GM12873 (cell line): ENCODE data around the gene ATG101.

Experiments
- TF ChIP-seq, protein P1 (sequence below): IDR thresholded peaks from 2 replicates; pipeline ENCODE4 v1.5.1; 2012; ENCODE audit warnings: low read depth, mild to moderate bottlenecking, moderate library complexity, low read length, control low read depth; ENCODE audit not compliant: insufficient read depth; ENCODE audit errors: missing control alignments

ATG101 gene

DNA sequence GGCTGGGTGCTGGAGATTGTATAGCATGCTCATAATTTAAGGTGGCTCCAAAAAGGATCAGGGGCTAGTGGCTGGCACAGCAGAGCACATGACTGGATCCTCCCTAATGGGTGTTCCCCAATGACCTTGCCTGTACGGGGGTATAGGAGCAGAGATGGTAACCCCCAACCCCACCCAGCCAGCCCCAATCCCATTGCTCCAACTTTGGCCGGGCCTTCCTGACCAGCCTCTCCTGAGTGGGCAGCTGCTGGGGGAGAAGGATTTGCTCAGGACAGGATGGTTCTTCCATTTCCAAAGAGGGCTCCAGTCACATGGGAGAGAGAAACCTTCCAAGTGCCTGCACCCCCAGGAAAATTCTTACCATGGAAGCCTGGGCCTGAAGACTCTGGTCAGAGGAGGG, 33.9 kb upstream of the ATG101 start:
- TF ChIP-seq, protein P1, sequence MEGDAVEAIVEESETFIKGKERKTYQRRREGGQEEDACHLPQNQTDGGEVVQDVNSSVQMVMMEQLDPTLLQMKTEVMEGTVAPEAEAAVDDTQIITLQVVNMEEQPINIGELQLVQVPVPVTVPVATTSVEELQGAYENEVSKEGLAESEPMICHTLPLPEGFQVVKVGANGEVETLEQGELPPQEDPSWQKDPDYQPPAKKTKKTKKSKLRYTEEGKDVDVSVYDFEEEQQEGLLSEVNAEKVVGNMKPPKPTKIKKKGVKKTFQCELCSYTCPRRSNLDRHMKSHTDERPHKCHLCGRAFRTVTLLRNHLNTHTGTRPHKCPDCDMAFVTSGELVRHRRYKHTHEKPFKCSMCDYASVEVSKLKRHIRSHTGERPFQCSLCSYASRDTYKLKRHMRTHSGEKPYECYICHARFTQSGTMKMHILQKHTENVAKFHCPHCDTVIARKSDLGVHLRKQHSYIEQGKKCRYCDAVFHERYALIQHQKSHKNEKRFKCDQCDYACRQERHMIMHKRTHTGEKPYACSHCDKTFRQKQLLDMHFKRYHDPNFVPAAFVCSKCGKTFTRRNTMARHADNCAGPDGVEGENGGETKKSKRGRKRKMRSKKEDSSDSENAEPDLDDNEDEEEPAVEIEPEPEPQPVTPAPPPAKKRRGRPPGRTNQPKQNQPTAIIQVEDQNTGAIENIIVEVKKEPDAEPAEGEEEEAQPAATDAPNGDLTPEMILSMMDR: no peak

DNA sequence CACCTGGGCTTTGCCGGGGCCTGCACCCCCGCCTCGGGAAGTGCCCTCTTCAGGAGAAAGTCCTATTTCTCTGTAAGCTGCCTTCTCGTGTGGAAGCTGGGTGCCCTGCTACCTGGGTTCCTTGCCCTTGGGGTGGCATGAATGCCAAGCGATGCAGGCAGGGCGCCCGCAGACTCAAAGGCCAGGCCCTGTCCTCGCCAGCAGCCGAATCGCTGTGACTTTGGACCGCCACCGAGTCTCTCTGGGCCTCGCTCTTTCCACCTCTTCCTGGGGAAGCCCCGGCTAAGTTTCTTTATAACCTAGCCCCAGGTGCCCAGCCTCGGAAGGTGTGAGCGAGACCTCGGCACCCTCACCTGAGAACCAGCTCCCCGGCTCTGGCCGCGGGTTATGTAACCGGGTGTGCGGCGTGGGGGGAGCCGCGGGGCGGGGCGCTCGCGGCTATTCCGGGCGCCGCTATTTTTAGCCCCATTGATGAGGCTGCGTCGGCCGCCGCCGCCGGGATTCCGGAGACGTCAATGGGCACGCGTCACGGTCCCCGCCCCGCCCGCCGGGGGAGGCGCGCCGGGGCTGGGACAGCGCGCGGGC, 33.1 kb upstream of the ATG101 start:
- TF ChIP-seq, protein P1: no peak

DNA sequence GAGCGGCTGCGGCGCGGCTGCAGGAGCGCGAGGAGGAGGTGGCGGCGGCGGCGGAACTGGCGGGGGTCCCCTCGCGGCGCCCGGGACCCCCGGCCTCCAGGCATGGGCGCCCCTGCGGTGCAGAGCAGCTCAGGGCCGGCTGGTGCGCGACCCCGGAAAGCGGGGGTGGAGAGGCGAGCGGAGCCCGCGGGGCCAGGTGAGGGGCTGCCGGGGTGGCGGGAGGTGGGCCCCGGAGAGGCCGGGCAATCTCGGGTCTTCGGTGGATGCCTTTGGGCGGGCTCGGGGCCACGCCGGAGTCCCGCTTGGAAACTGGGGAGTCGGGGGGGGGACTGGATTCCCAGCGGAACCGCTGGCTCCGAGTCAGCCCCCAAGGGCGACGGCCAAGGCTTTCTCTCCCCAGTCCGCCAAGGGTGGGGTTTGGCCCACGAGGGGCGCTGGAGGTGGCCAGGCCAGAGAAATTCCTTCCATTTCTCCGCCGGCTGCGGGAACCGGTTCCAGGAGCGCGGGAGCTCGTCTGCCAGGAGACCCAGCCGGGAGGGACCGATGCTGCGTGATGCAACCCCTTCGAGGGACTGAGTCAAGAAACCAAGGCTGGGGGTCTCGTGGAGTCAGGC, 32.4 kb upstream of the ATG101 start:
- TF ChIP-seq, protein P1: no peak

DNA sequence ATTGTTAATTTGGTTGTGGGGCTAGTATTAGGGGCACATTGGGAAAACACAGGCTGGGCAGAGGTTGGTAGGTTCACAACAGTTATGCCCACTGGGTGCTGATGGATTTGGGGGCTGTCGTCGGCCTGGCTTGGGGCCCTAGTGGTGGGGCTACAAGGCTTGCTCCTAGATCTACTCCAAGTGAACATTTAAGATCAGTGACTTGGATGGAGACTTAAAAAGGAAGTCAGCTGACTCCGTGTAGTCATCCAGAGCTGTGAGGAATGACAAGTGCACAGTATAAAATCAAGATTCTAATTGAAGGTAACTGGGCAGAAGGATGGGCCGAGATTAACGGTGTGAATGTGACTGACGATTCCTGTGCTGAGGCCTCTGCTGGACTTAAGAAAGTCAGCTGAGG, 31.3 kb upstream of the ATG101 start:
- TF ChIP-seq, protein P1: no peak

DNA sequence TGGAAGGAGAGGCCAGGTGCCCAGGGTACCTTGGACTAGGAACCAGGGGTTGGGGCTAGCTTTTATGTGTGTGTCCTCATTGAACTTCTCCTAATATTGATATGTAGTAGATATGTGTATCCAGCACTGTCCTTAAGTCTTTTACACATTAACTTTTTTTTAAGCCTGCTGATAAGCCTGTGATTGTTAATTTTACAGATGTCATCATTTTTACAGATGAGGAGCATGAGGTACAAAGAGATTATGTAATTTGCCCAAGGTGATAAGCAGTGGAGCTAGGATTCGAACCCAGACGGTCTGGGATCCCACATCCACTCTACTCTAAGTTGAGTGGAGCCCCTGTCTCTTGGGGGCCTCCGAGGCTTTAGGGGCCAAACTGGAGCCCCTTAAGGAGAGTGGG, 28.7 kb upstream of the ATG101 start:
- TF ChIP-seq, protein P1: no peak

DNA sequence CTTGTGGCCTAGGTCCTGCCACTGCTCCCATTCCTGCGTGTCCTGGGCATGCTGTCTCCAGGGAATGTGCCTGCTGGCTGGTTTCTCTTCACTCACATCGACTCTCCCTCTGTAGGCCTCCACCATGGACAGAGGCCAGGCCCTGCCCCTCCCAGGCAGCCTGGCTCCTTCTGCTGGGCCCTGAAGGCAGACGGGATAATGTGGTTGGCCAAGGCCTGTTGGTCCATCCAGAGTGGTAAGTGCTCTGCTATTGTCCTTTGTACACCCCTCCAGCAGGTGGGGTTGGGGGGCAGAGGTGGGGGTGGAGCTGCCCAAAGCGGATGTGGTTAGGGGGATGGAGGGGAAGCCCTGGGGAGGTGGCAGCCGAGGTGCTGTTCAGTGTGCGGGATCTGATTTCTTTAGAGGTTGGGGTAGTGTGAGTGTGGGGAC, 28.1 kb upstream of the ATG101 start:
- TF ChIP-seq, protein P1: peak; percentile 16

DNA sequence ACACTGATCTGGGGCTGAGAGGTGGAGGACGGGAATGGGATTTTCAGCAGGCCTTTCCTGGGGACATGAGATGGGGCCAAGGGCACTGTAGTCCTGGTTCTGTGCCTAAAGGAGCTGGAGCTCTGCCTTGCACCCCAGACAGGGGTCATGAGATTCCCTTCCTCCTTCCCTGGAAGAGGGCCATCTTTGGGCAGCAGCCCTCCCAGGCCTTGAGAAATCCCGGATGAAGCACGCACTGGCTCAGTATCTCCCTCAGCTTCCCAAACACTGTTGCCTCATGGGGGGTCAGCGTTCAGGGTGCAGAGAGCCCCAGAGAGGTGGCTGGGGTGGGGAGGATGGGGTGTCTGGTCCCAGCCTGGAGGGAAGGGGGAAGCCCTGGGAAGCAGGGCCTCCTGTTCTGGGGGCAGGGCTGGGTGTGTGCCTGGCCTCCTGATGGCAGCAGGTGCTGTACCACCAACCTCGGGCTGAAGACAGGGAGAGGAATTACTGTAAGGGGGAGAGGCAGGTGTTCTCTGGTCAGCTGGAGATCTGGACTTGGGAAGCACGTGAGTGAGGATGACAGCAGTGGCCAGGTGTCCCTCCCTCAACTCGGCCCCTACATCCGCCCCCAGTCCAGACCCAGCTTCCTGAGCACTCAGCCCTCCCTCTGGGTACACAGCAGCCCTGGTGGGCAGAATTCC, 26.9 kb upstream of the ATG101 start:
- TF ChIP-seq, protein P1: no peak
